Left ventricle myocardium inferior (tissue), 1 donor: ENCODE data around the gene LPCAT3. TPM values are rescaled to one million over a fixed set of nuclear protein-coding genes. Genes with fewer than 3 reads are reported as not detected.
"Not testable (repeated sequence)": the region's sequence is repeated elsewhere in the genome, so short reads cannot be mapped to it uniquely, and the experiment has no call there.

Experiments
- DNase-seq: peaks from one replicate; pipeline ENCODE4 v3.0.0-alpha.2; 2020
- H3K27ac ChIP-seq: fragments of 200-600 bp; replicated peaks from 2 replicates; pipeline ENCODE4 v1.8.0; 2021
- H3K27me3 ChIP-seq: fragments of 200-600 bp; 2 replicates; pipeline ENCODE4 v1.8.0; 2021; ENCODE audit warnings: low read depth
- H3K36me3 ChIP-seq: fragments of 200-600 bp; 2 replicates; pipeline ENCODE4 v1.8.0; 2021
- H3K4me1 ChIP-seq: fragments of 200-600 bp; 2 replicates; pipeline ENCODE4 v1.8.0; 2021
- H3K4me3 ChIP-seq: fragments of 200-600 bp; 2 replicates; pipeline ENCODE4 v1.8.0; 2021; ENCODE audit warnings: mild to moderate bottlenecking, moderate library complexity
- H3K9me3 ChIP-seq: fragments of 200-600 bp; replicated peaks from 2 replicates; pipeline ENCODE4 v1.8.0; 2021
- intact Hi-C: fragments of 100-400 bp; cut with micrococcal nuclease; formaldehyde crosslinking; loops from one replicate; pipeline ENCODE4 v1.11.0; 2022
- total RNA-seq: library from RNA; stranded (reverse); fragmentation: NEBNext Ultra II Directional; extraction: Animal tissue kit (Norgen Biotek cat#: 25700); gene quantifications from one replicate; pipeline ENCODE4 v1.2.1, GENCODE V29; 2021
- TF ChIP-seq, protein P1 (sequence below): fragments of 200-600 bp; IDR thresholded peaks from 2 replicates; pipeline ENCODE4 v1.8.0; 2021; ENCODE audit warnings: antibody characterized with exemption, mild to moderate bottlenecking, borderline replicate concordance
- donor health status: DM: no; HTN: yes; CAD: no; lungs with severe emphysema.

Gene LPCAT3
- total RNA-seq, 1 donor from 2014 or later = 35.1 TPM

DNA sequence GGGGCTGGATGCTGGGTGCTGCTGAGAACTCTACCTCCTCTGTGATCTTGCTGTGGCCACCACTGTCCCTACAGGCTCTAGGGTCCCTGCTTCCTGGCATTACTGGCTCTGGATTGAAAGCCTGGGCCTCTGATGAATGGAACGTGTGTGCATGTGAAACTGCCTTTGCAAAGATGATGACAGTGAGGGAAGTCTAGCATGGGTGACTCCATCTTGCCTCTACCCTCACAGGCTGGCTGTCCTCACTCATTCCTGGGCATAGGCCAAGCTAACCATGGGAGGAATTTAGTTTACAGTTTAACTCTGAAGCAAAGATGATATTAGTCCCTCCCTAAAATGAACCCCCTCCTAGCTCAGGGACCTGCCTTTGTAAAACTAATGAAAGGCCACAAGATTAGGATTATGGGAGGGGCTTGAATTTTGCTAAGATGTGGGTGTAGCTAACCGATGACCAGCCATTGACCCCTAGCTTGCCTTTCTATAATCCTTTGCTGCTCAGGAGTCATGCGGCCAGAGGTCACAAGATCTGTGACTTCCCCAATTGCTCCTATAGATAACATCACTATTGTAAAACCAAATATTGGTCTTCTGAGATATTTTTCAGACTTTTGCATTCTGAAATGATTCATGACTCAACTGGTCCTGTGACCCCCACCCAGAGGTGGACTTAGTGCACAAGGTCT, 40.0 kb upstream of the LPCAT3 start:
- no peak overlapping the region for H3K27ac ChIP-seq
- peaks cover 18% of the 10 kb centered on the region for H3K27me3 ChIP-seq
- H3K4me1 ChIP-seq = peaks cover 17% of the 10 kb centered on the region
- no peak overlapping the region for H3K4me3 ChIP-seq
- intact Hi-C loops = no loop called here
- no peak for DNase-seq
- no peaks in the 10 kb centered on the region for H3K9me3 ChIP-seq
- TF ChIP-seq, protein P1, sequence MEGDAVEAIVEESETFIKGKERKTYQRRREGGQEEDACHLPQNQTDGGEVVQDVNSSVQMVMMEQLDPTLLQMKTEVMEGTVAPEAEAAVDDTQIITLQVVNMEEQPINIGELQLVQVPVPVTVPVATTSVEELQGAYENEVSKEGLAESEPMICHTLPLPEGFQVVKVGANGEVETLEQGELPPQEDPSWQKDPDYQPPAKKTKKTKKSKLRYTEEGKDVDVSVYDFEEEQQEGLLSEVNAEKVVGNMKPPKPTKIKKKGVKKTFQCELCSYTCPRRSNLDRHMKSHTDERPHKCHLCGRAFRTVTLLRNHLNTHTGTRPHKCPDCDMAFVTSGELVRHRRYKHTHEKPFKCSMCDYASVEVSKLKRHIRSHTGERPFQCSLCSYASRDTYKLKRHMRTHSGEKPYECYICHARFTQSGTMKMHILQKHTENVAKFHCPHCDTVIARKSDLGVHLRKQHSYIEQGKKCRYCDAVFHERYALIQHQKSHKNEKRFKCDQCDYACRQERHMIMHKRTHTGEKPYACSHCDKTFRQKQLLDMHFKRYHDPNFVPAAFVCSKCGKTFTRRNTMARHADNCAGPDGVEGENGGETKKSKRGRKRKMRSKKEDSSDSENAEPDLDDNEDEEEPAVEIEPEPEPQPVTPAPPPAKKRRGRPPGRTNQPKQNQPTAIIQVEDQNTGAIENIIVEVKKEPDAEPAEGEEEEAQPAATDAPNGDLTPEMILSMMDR = no peak
- no peaks in the 10 kb centered on the region for H3K36me3 ChIP-seq

DNA sequence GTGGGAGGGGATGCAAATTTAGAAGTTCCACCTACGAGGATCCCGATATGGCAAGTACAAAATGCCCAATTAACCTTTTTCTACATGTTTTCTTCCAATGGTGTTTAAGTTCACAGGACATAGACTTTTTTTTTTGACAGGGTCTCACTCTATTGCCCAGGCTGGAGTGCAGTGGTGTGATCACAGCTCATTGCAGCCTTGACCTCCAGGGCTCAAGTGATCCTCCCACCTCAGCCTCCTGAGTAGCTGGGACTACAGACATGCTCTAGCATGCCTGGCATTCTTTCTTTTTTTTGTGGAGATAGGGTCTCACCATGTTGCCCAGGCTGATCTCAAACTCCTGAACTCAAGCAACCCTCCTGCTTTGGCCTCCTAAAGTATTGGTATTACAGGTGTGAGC, 37.5 kb upstream of the LPCAT3 start:
- Histone ChIP-seq H3K27me3 (peaks cover 18% of the 10 kb centered on the region), H3K4me1 (peaks cover 11% of the 10 kb centered on the region)
- DNase-seq, H3K27ac ChIP-seq, H3K36me3 ChIP-seq, H3K4me3 ChIP-seq, H3K9me3 ChIP-seq, intact Hi-C loops: not testable (repeated sequence)

DNA sequence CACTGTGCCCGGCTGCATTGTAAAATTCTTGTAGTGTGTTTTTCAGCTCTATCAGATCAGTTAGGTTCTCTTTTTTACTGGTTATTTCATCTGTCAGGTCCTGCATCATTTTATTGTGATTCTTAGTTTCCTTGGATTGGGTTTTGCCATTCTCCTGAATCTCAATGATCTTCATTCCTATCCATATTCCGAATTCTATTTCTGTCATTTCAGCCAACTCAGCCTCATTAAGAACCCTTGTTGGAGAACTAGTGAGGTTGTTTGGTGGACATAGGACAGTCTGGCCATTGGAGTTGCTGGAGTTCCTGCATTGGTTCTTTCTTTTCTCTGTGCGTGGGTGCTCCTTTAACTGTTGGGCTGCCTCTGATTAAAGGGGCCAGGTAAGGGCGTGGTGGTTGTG, 36.6 kb upstream of the LPCAT3 start:
- H3K9me3 ChIP-seq = no peaks in the 10 kb centered on the region
- no peak overlapping the region for H3K4me3 ChIP-seq
- peaks cover 18% of the 10 kb centered on the region for H3K27me3 ChIP-seq
- TF ChIP-seq, protein P1 = no peak
- DNase-seq = no peak
- no peaks in the 10 kb centered on the region for H3K36me3 ChIP-seq
- intact Hi-C loops = no loop called here
- H3K27ac ChIP-seq = no peak overlapping the region
- peaks cover 3% of the 10 kb centered on the region for H3K4me1 ChIP-seq

DNA sequence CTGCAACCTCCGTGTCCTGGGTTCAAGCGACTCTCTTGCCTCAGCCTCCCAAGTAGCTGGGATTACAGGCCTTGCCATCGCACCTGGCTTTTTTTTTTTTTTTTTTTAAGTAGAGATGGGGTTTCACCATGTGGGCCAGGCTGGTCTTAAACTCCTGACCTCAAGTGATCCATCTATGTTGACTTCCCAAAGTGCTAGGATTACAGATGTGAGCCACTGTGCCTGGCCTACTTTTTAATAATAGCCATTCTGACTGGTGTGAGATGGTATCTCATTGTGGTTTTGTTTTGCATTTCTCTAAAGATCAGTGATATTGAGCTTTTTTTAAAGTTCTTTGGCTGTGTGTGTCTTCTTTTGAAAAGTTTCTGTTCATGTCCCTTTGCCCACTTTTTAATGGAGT, 31.7 kb upstream of the LPCAT3 start:
- H3K4me1 ChIP-seq, DNase-seq, H3K9me3 ChIP-seq, H3K27me3 ChIP-seq, H3K27ac ChIP-seq, H3K4me3 ChIP-seq, H3K36me3 ChIP-seq, intact Hi-C loops: not testable (repeated sequence)

DNA sequence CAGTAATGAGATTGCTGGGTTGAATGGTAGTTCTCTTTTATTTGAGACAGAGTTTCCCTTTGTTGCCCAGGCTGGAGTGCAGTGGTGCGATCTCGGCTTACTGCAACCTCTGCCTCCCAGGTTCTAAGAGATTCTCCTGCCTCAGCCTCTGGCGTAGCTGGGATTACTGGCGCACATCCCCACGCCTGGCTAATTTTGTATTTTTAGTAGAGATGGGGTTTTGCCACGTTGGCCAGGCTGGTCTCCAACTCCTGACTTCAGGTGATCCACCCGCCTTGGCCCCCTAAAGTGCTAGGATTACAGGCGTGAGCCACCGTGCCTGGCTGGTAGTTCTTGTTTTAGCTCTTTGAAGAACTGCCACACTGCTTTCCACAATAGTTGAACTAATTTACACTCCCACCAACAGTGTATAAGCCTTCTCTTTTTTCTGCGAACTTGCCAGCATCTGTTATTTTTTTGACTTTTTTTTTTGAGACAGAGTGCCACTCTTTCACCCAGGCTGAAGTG, 31.2 kb upstream of the LPCAT3 start:
- H3K4me3 ChIP-seq, DNase-seq, H3K36me3 ChIP-seq, H3K27me3 ChIP-seq, H3K27ac ChIP-seq, H3K9me3 ChIP-seq, intact Hi-C loops, H3K4me1 ChIP-seq: not testable (repeated sequence)

DNA sequence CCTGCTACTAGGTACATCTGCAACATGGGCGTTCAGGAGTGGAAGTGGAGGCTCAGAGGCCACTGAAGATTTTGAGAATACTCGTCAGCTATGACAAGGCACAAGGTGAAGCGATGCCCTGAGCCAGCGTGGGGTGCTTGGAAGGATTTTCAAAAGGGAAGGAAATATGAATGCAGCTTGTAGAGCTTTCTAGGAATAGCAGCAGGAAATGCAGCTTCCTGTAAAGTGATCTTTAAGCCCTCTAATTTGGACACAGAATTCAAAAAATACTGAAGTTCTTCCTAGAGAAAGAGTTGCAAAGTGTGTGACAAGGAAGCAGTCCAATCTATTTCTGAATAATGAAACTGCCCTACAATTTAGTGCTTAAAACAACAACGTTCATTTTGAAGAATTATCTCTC, 29.0 kb upstream of the LPCAT3 start:
- no peaks in the 10 kb centered on the region for H3K27me3 ChIP-seq
- DNase-seq = no peak
- H3K36me3 ChIP-seq = no peaks in the 10 kb centered on the region
- H3K9me3 ChIP-seq = no peaks in the 10 kb centered on the region
- no peak overlapping the region for H3K4me3 ChIP-seq
- TF ChIP-seq, protein P1 = no peak
- no peak overlapping the region for H3K27ac ChIP-seq
- H3K4me1 ChIP-seq = no peaks in the 10 kb centered on the region
- intact Hi-C loops = no loop called here

DNA sequence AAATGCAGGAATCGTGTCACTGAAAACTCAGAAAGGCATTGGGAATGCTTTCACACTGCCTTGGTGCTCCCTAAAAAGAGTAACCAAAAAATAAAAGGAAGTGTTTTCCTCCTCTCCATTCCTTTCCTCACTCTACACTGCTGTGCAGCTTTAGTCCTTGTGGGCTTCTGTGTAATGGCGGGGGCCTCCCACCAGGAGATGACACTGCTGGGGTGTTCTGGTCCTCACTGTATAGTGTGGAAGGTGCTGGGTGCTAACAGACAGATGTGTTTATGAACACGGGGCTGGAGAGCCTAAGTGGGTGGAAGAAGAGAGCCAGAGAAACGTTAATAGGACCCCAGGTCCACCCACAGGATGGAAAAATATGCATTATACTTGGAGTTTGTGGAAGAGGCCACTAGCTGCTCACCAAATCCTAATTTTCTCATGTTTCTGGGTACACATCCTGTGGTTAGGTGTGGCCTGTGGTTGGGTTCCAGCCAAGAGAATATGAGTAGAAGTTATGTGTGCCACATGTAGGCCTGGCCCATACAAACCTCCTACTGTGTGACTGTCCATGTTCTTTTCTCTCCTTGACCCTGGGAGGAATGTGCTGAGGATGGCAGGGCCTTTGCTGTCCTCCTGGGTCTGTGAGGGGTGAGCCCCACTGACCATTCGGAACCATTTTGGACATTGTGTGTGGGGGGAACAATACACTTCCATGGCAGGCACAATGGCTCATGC, 28.3 kb upstream of the LPCAT3 start:
- H3K9me3 ChIP-seq = no peaks in the 10 kb centered on the region
- TF ChIP-seq, protein P1 = no peak
- no peak for DNase-seq
- H3K4me1 ChIP-seq = no peaks in the 10 kb centered on the region
- H3K27ac ChIP-seq = no peak overlapping the region
- intact Hi-C loops = no loop called here
- H3K36me3 ChIP-seq = no peaks in the 10 kb centered on the region
- H3K27me3 ChIP-seq = no peaks in the 10 kb centered on the region
- H3K4me3 ChIP-seq = no peak overlapping the region
